ENCODE data around the gene HTR2A.

Gene HTR2A

GRCh38 chr13:46783504-46783903 lies 113.3 kb downstream of the HTR2A start:
- H3K14ac ChIP-seq (ENCODE audit: low read length), result no peak overlapping the region
- H3K36me3 ChIP-seq (ENCODE audit: control insufficient read depth in 1 of 2, insufficient read depth in 2 of 2, low read length in 2 of 2), result peaks cover 0 to 2% of the 10 kb centered on the region in 2 experiments
- no peak overlapping the region for H3K27ac ChIP-seq (ENCODE audit: low read depth, low read length)
- no peak overlapping the region for H3K4me2 ChIP-seq (ENCODE audit: low read length)
- H4K12ac ChIP-seq (ENCODE audit: low read depth, low read length), result no peak overlapping the region
- no peak overlapping the region for H3K4ac ChIP-seq (ENCODE audit: low read depth, low read length)
- H3K23ac ChIP-seq (ENCODE audit: low read length), result no peak overlapping the region
- no CpG with 5 or more reads among the region's 3 CpGs for WGBS (ENCODE audit: extremely low coverage, insufficient coverage, insufficient read length)
- no peak overlapping the region for H2AFZ ChIP-seq (ENCODE audit: insufficient read depth, low read length, poor library complexity)
- H3K4me3 ChIP-seq (ENCODE audit: low read depth, low read length), result no peak overlapping the region
- no peak overlapping the region for H3K9ac ChIP-seq (ENCODE audit: low read length)
- no peak overlapping the region for H3K18ac ChIP-seq (ENCODE audit: low read length)
- no peak overlapping the region for H4K8ac ChIP-seq (ENCODE audit: low read depth, low read length)
- DNase-seq, result no peak
- H2BK5ac ChIP-seq (ENCODE audit: low read depth, low read length, poor library complexity), result no peak overlapping the region
- H3K79me2 ChIP-seq (ENCODE audit: control insufficient read depth, insufficient read depth, low read length, poor library complexity), result no peaks in the 10 kb centered on the region
- H2AK5ac ChIP-seq (ENCODE audit: low read length), result no peak overlapping the region
- no peaks in the 10 kb centered on the region for H3K9me3 ChIP-seq (ENCODE audit: insufficient read depth, low read depth, low read length)
- H2BK12ac ChIP-seq (ENCODE audit: low read length), result no peak overlapping the region
- H4K91ac ChIP-seq (ENCODE audit: low read depth, low read length), result no peak overlapping the region
- H3K4me1 ChIP-seq (ENCODE audit: control insufficient read depth in 1 of 2, insufficient read depth in 2 of 2, low read length in 2 of 2), result no peaks in the 10 kb centered on the region
- no peak overlapping the region for H2BK120ac ChIP-seq (ENCODE audit: insufficient read depth, low read length, poor library complexity)
- H3K27me3 ChIP-seq (ENCODE audit: insufficient read depth, low read length), result no peaks in the 10 kb centered on the region
- H3K79me1 ChIP-seq (ENCODE audit: low read length), result no peaks in the 10 kb centered on the region

- no CpG with 5 or more reads among the region's 2 CpGs for WGBS (ENCODE audit: extremely low coverage, insufficient coverage, insufficient read length)
- Histone ChIP-seq H3K79me1 (ENCODE audit: low read length) (no peaks in the 10 kb centered on the region), H3K27me3 (ENCODE audit: insufficient read depth, low read length) (no peaks in the 10 kb centered on the region), H3K4me2 (ENCODE audit: low read length) (no peak overlapping the region), H4K12ac (ENCODE audit: low read depth, low read length) (no peak overlapping the region), H3K4me3 (ENCODE audit: low read depth, low read length) (no peak overlapping the region), H3K14ac (ENCODE audit: low read length) (no peak overlapping the region), H3K9me3 (ENCODE audit: insufficient read depth, low read depth, low read length) (no peaks in the 10 kb centered on the region), H2BK5ac (ENCODE audit: low read depth, low read length, poor library complexity) (no peak overlapping the region), H2AK5ac (ENCODE audit: low read length) (no peak overlapping the region), H3K4ac (ENCODE audit: low read depth, low read length) (no peak overlapping the region), H4K91ac (ENCODE audit: low read depth, low read length) (no peak overlapping the region), H2BK12ac (ENCODE audit: low read length) (no peak overlapping the region), H2AFZ (ENCODE audit: insufficient read depth, low read length, poor library complexity) (no peak overlapping the region), H3K27ac (ENCODE audit: low read depth, low read length) (no peak overlapping the region), H3K36me3 (ENCODE audit: control insufficient read depth in 1 of 2, insufficient read depth in 2 of 2, low read length in 2 of 2) (peaks cover 0 to 2% of the 10 kb centered on the region in 2 experiments), H4K8ac (ENCODE audit: low read depth, low read length) (no peak overlapping the region), H3K79me2 (ENCODE audit: control insufficient read depth, insufficient read depth, low read length, poor library complexity) (no peaks in the 10 kb centered on the region), H3K23ac (ENCODE audit: low read length) (no peak overlapping the region), H2BK120ac (ENCODE audit: insufficient read depth, low read length, poor library complexity) (no peak overlapping the region), H3K18ac (ENCODE audit: low read length) (no peak overlapping the region), H3K9ac (ENCODE audit: low read length) (no peak overlapping the region), H3K4me1 (ENCODE audit: control insufficient read depth in 1 of 2, insufficient read depth in 2 of 2, low read length in 2 of 2) (no peaks in the 10 kb centered on the region)
- DNase-seq, result no peak
Measured at GRCh38 chr13:46782691-46783090, 114.2 kb downstream of the HTR2A start.

- no peaks in the 10 kb centered on the region for H3K79me1 ChIP-seq (ENCODE audit: low read length)
- no peak overlapping the region for H4K12ac ChIP-seq (ENCODE audit: low read depth, low read length)
- no peak for DNase-seq
- H3K4me3 ChIP-seq (ENCODE audit: low read depth, low read length), result no peak overlapping the region
- H2BK120ac ChIP-seq (ENCODE audit: insufficient read depth, low read length, poor library complexity), result no peak overlapping the region
- H3K36me3 ChIP-seq (ENCODE audit: control insufficient read depth in 1 of 2, insufficient read depth in 2 of 2, low read length in 2 of 2), result peaks cover 0 to 2% of the 10 kb centered on the region in 2 experiments
- H3K27ac ChIP-seq (ENCODE audit: low read depth, low read length), result no peak overlapping the region
- no peaks in the 10 kb centered on the region for H3K27me3 ChIP-seq (ENCODE audit: insufficient read depth, low read length)
- H3K23ac ChIP-seq (ENCODE audit: low read length), result no peak overlapping the region
- no peak overlapping the region for H2AFZ ChIP-seq (ENCODE audit: insufficient read depth, low read length, poor library complexity)
- H2BK5ac ChIP-seq (ENCODE audit: low read depth, low read length, poor library complexity), result no peak overlapping the region
- no peak overlapping the region for H3K9ac ChIP-seq (ENCODE audit: low read length)
- H3K79me2 ChIP-seq (ENCODE audit: control insufficient read depth, insufficient read depth, low read length, poor library complexity), result no peaks in the 10 kb centered on the region
- no peak overlapping the region for H3K18ac ChIP-seq (ENCODE audit: low read length)
- H2AK5ac ChIP-seq (ENCODE audit: low read length), result no peak overlapping the region
- WGBS (ENCODE audit: extremely low coverage, insufficient coverage, insufficient read length), result no CpG with 5 or more reads among the region's 1 CpG
- H4K91ac ChIP-seq (ENCODE audit: low read depth, low read length), result no peak overlapping the region
- no peak overlapping the region for H3K4ac ChIP-seq (ENCODE audit: low read depth, low read length)
- no peak overlapping the region for H3K4me2 ChIP-seq (ENCODE audit: low read length)
- no peaks in the 10 kb centered on the region for H3K9me3 ChIP-seq (ENCODE audit: insufficient read depth, low read depth, low read length)
- no peaks in the 10 kb centered on the region for H3K4me1 ChIP-seq (ENCODE audit: control insufficient read depth in 1 of 2, insufficient read depth in 2 of 2, low read length in 2 of 2)
- no peak overlapping the region for H2BK12ac ChIP-seq (ENCODE audit: low read length)
- no peak overlapping the region for H4K8ac ChIP-seq (ENCODE audit: low read depth, low read length)
- no peak overlapping the region for H3K14ac ChIP-seq (ENCODE audit: low read length)
Measured at GRCh38 chr13:46782066-46782465, 114.8 kb downstream of the HTR2A start.

Measured in trophoblast cell (in vitro differentiated cells and primary cell).